Keratinocyte (primary cell): ENCODE results near the gene SCYGR6. TPM values are rescaled to one million over a fixed set of nuclear protein-coding genes. Genes with fewer than 3 reads are reported as not detected.
"Not testable (repeated sequence)": the region's sequence is repeated elsewhere in the genome, so short reads cannot be mapped to it uniquely, and the experiment has no call there.

Experiments
- DNase-seq: peaks from one replicate; pipeline ENCODE4 v3.0.0-alpha.2; 2011; ENCODE audit warnings: low read depth, missing footprints, low spot score
- FAIRE-seq: peaks from 2 replicates; lab custom pipeline; 2011; peaks lifted over from hg19 to GRCh38; lab: Jason Lieb, UNC
- H2AFZ ChIP-seq: 2 replicates; pipeline ENCODE4 v1.6.0; 2012; ENCODE audit warnings: low read length, control low read depth, inconsistent platforms; ENCODE audit not compliant: control insufficient read depth
- H3K27ac ChIP-seq: 2 replicates; pipeline ENCODE4 v1.5.1; 2011; ENCODE audit warnings: low read length; ENCODE audit not compliant: control insufficient read depth, insufficient read depth
- H3K27me3 ChIP-seq: 3 replicates; pipeline ENCODE4 v1.6.0; 2011; ENCODE audit warnings: low read length; ENCODE audit not compliant: control insufficient read depth, insufficient read depth; ENCODE audit errors: extremely low read depth
- H3K36me3 ChIP-seq, 2 experiments: 2 replicates in 1 of 2; 3 replicates in 1 of 2; pipeline ENCODE4 v1.5.1; 2011; ENCODE audit warnings: low read length in 2 of 2, mild to moderate bottlenecking in 1 of 2; ENCODE audit not compliant: control insufficient read depth in 2 of 2, insufficient read depth in 2 of 2; ENCODE audit errors: extremely low read depth in 1 of 2
- H3K4me1 ChIP-seq: 3 replicates; pipeline ENCODE4 v1.5.1; 2011; ENCODE audit warnings: low read length; ENCODE audit not compliant: control insufficient read depth, insufficient read depth; ENCODE audit errors: extremely low read depth
- H3K4me2 ChIP-seq: 3 replicates; pipeline ENCODE4 v1.6.0; 2011; ENCODE audit warnings: low read depth, low read length; ENCODE audit not compliant: control insufficient read depth, insufficient read depth; ENCODE audit errors: extremely low read depth
- H3K4me3 ChIP-seq, 3 experiments: fragments of 200-600 bp in 1 of 3; sonication (generic) in 1 of 3; 2 replicates in 2 of 3; 3 replicates in 1 of 3; pipeline ENCODE4 v1.5.1; 2011 to 2016; ENCODE audit warnings: low read length in 3 of 3, mild to moderate bottlenecking in 3 of 3, control low read depth in 2 of 3, inconsistent platforms in 1 of 3, low read depth in 1 of 3, mixed read lengths in 1 of 3, mixed run types in 1 of 3, moderate library complexity in 1 of 3; ENCODE audit not compliant: control insufficient read depth in 2 of 3, insufficient read depth in 2 of 3; ENCODE audit errors: extremely low read depth in 1 of 3
- H3K79me2 ChIP-seq: 2 replicates; pipeline ENCODE4 v1.6.0; 2012; ENCODE audit warnings: low read length; ENCODE audit not compliant: control insufficient read depth, insufficient read depth
- H3K9ac ChIP-seq: 3 replicates; pipeline ENCODE4 v1.6.0; 2011; ENCODE audit warnings: low read length; ENCODE audit not compliant: control insufficient read depth, insufficient read depth; ENCODE audit errors: extremely low read depth
- H3K9me1 ChIP-seq: 3 replicates; pipeline ENCODE4 v1.6.0; 2011; ENCODE audit warnings: low read length; ENCODE audit not compliant: control insufficient read depth, insufficient read depth; ENCODE audit errors: extremely low read depth
- H3K9me3 ChIP-seq: 2 replicates; pipeline ENCODE4 v1.5.1; 2012; ENCODE audit warnings: low read depth, low read length; ENCODE audit not compliant: control insufficient read depth
- H4K20me1 ChIP-seq: 3 replicates; pipeline ENCODE4 v1.6.0; 2011; ENCODE audit warnings: low read length; ENCODE audit not compliant: control insufficient read depth, insufficient read depth; ENCODE audit errors: extremely low read depth
- EZH2 ChIP-seq: IDR thresholded peaks from one replicate; pipeline ENCODE4 v1.6.1; 2012; ENCODE audit warnings: inconsistent platforms, mild to moderate bottlenecking, low read length, moderate library complexity
- dilution Hi-C: fragments of 300-500 bp; cut with MboI; formaldehyde crosslinking; loops from one replicate; pipeline ENCODE4 v1.7.0; 2020; ENCODE audit warnings: low sequenced_read_pairs; ENCODE audit not compliant: extremely low pct_ligation_motif_present
- polyA plus RNA-seq, 5 experiments: library from polyadenylated mRNA; depleted of rRNA in 3 of 5; stranded (reverse) in 3 of 5; stranded (forward) in 1 of 5; unstranded in 1 of 5; fragments of >200 nt; gene quantifications; 1 replicate in 1 of 5; 2 replicates in 3 of 5; 3 replicates in 1 of 5; pipeline versions ENCODE4 v1.2.1 to v1.2.3, GENCODE V29; 2011 to 2012; ENCODE audit warnings: missing spikeins in 2 of 5, low read depth in 1 of 5, low replicate concordance in 1 of 5
- TF ChIP-seq, protein P1 (sequence below), 3 experiments: IDR thresholded peaks in 1 of 3; conservative IDR thresholded peaks in 1 of 3; optimal IDR thresholded peaks in 1 of 3; 2 replicates in 2 of 3; 3 replicates in 1 of 3; pipeline versions ENCODE3 to v1.5.1; 2011; ENCODE audit warnings: low read length in 3 of 3, mild to moderate bottlenecking in 3 of 3, moderate library complexity in 2 of 3, control low read depth in 1 of 3, inconsistent platforms in 1 of 3; ENCODE audit not compliant: insufficient read depth in 2 of 3; ENCODE audit errors: extremely low read depth in 1 of 3

The SCYGR6 gene
- polyA plus RNA-seq, 1 donor (not counting 4 experiments of a cell fraction or from before 2014, with no cell fraction given) = not detected

DNA sequence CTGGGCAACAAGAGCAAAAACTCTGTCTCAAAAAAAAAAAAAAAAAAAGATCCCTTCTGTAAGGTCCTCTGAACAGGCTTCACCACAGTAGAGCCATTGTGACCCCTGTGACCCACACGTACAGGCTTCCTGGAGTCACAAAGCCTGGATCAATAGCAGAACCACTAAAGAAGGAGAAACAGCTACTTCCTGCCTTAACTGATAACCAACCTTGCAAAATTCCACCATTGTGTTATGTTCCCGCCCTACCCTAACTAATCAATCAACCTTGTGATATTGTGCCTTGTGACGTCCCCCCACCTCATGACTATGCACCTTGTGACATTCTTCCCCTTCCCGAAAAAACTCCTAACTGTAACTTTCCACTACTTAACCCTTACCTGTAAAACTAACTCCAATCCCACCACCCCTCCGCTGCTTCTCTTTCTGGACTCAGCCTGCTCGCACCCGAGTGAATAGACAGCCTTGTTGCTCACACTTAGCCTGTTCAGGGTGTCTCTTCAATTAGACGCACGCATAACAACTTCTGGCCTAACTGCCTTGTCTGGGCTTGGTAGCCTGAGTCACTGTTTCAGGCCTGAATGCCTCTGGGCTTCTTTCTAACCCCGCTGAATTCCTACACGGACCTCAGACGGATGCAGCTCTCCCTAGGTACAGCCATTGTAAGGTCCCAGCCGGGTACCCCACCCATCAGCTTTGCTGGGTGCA is 35.0 kb upstream of the SCYGR6 start:
- FAIRE-seq (peak; percentile 98), DNase-seq (peak; percentile 58)
- dilution Hi-C loops = no loop called here
- Histone ChIP-seq H3K4me2 (peak overlapping the region; percentile 35), H3K36me3 (no peaks in the 10 kb centered on the region), H3K9me1 (no peaks in the 10 kb centered on the region), H4K20me1 (no peaks in the 10 kb centered on the region), H3K9me3 (no peaks in the 10 kb centered on the region), H3K27me3 (no peaks in the 10 kb centered on the region), H3K4me1 (peaks cover 11% of the 10 kb centered on the region), H2AFZ (peak overlapping the region; percentile 62), H3K9ac (no peak overlapping the region), H3K27ac (peak overlapping the region; percentile 23), H3K4me3 (peak overlapping the region in 1 of 3 experiments; percentile 1), H3K79me2 (no peaks in the 10 kb centered on the region)
- TF ChIP-seq EZH2 = no peak
- TF ChIP-seq, protein P1, sequence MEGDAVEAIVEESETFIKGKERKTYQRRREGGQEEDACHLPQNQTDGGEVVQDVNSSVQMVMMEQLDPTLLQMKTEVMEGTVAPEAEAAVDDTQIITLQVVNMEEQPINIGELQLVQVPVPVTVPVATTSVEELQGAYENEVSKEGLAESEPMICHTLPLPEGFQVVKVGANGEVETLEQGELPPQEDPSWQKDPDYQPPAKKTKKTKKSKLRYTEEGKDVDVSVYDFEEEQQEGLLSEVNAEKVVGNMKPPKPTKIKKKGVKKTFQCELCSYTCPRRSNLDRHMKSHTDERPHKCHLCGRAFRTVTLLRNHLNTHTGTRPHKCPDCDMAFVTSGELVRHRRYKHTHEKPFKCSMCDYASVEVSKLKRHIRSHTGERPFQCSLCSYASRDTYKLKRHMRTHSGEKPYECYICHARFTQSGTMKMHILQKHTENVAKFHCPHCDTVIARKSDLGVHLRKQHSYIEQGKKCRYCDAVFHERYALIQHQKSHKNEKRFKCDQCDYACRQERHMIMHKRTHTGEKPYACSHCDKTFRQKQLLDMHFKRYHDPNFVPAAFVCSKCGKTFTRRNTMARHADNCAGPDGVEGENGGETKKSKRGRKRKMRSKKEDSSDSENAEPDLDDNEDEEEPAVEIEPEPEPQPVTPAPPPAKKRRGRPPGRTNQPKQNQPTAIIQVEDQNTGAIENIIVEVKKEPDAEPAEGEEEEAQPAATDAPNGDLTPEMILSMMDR (optimal IDR thresholded peaks at IDR 0.05 in 1 of 3, IDR thresholded peaks at IDR 0.05 in 1 of 3, conservative IDR thresholded peaks at IDR 0.05 in 1 of 3; ENCODE audit: extremely low read depth in 1 of 3, insufficient read depth in 2 of 3, low read length in 3 of 3) = no peak

DNA sequence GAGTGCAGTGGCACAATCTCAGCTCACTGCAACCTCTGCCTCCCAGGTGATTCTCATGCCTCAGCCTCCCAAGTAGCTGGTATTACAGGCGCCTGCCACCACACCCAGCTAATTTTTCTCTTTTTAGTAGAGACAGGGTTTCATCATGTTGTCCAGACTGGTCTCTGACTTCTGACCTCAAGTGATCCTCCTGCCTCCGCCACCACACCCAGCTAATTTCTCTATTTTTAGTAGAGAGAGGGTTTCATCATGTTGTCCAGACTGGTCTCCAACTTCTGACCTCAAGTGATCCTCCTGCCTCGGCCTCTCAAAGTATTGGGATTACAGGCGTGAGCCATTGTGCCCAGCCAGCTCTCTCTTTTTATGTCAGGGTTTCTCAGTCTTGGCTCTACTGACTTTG is 31.7 kb upstream of the SCYGR6 start:
- H4K20me1 ChIP-seq, H3K27me3 ChIP-seq, FAIRE-seq, H3K4me3 ChIP-seq, dilution Hi-C loops, H3K27ac ChIP-seq, H3K36me3 ChIP-seq, H3K79me2 ChIP-seq, H3K9me3 ChIP-seq, H3K9me1 ChIP-seq, H3K4me2 ChIP-seq, H3K9ac ChIP-seq, DNase-seq, H2AFZ ChIP-seq: not testable (repeated sequence)
- peaks cover 11% of the 10 kb centered on the region for H3K4me1 ChIP-seq

DNA sequence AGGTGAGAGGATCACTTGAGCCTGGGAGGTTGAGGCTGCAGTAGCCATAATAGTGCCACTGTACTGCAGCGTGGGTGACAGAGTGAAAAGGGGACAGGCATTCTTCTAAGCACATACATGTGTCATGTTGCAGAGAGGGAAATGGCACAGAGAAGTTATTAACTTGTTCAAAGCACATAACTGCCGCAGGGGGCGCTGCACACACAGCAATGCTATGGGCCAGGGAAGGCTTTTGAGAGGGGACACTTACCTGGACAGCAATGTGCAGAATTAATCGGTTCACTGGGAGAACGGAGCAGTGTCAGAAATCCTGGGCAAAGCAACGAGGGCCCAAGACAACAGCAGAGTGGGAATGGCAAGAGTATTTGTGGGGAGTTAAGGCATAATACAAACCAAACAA is 23.5 kb upstream of the SCYGR6 start:
- H3K4me2 ChIP-seq = no peak overlapping the region
- H3K27ac ChIP-seq = no peak overlapping the region
- no peak overlapping the region for H3K4me3 ChIP-seq
- dilution Hi-C loops = no loop called here
- no peak overlapping the region for H2AFZ ChIP-seq
- no peaks in the 10 kb centered on the region for H3K79me2 ChIP-seq
- H3K9me1 ChIP-seq = no peaks in the 10 kb centered on the region
- TF ChIP-seq, protein P1 (optimal IDR thresholded peaks at IDR 0.05 in 1 of 3, IDR thresholded peaks at IDR 0.05 in 1 of 3, conservative IDR thresholded peaks at IDR 0.05 in 1 of 3; ENCODE audit: extremely low read depth in 1 of 3, insufficient read depth in 2 of 3, low read length in 3 of 3) = peak; percentile 39 to 56 (median 43)
- TF ChIP-seq EZH2 = no peak
- no peak for FAIRE-seq
- no peaks in the 10 kb centered on the region for H3K9me3 ChIP-seq
- H3K4me1 ChIP-seq = no peaks in the 10 kb centered on the region
- H3K27me3 ChIP-seq = no peaks in the 10 kb centered on the region
- no peaks in the 10 kb centered on the region for H3K36me3 ChIP-seq
- H4K20me1 ChIP-seq = no peaks in the 10 kb centered on the region
- no peak overlapping the region for H3K9ac ChIP-seq
- no peak for DNase-seq
